DMS153 (cell line): ENCODE results near the gene CFAP77.

Experiments used
- DNase-seq: peaks from one replicate; lab custom pipeline; 2025; lab: John Stamatoyannopoulos, UW

Gene CFAP77

DNA sequence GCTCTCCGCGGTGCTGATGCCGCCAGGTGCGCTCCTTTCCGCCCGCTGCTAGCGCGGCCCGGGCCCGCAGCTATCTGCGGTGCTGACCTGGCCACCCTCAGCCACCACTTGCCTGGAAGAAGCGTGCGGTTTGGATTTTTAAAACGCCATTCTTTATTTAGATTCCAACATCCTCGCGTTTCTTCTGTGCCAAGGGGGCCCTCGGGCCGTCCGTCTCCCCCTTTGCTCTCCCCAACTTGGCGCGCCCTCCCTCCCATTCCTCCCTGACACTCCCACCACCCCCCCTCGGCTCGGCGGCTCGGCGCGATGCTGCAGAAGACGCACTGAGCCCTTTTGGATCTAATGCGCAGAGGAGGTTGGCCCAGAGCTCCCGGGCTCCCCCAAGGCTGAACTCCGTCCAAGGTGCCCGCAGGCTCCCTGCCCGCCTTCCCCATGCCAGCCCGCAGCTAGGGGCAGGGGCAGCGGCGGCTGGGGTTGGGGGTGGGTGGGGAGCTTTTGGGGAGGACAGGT, 172.3 kb downstream of the CFAP77 start, which contains the start of gene BARHL1:
Gene BARHL1 (plus strand): TSS at position 331 of the 510 bp plus-strand sequence. CDS start 192 bp downstream, outside the sequence.
- DNase-seq: no peak

DNA sequence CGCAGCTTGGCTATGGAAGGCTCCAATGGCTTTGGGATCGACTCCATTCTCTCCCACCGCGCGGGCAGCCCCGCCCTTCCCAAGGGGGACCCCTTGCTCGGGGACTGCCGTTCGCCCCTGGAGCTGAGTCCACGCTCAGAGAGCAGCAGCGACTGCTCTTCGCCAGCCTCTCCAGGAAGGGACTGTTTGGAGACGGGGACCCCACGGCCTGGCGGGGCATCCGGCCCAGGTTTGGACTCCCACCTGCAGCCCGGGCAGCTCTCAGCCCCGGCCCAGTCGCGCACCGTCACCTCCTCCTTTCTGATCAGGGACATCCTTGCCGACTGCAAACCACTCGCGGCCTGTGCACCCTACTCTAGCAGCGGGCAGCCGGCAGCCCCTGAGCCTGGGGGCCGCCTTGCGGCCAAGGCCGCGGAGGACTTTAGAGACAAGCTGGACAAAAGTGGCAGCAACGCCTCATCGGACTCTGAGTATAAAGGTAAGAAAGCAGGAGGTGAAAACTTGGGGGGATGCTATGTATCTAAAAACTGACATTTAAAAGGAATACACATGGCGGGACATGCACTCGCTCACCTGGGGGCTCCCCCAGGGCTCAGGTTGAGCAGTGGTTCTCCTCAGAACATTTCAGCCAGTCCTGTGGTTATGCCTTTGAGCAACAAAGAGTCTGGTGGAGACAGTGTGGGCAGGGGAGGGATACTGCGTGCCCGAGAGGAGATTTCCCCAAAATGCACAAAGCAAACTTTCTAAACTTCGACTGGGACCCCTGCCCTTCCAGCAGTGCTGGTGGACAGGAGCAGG, 173.0 kb downstream of the CFAP77 start:
- no peak for DNase-seq

GRCh38 chr9:132583584-132584304, 173.7 kb downstream of the CFAP77 start:
- DNase-seq: no peak

- DNase-seq: no peak
Observed at GRCh38 chr9:132584601-132585560, 174.9 kb downstream of the CFAP77 start.

DNA sequence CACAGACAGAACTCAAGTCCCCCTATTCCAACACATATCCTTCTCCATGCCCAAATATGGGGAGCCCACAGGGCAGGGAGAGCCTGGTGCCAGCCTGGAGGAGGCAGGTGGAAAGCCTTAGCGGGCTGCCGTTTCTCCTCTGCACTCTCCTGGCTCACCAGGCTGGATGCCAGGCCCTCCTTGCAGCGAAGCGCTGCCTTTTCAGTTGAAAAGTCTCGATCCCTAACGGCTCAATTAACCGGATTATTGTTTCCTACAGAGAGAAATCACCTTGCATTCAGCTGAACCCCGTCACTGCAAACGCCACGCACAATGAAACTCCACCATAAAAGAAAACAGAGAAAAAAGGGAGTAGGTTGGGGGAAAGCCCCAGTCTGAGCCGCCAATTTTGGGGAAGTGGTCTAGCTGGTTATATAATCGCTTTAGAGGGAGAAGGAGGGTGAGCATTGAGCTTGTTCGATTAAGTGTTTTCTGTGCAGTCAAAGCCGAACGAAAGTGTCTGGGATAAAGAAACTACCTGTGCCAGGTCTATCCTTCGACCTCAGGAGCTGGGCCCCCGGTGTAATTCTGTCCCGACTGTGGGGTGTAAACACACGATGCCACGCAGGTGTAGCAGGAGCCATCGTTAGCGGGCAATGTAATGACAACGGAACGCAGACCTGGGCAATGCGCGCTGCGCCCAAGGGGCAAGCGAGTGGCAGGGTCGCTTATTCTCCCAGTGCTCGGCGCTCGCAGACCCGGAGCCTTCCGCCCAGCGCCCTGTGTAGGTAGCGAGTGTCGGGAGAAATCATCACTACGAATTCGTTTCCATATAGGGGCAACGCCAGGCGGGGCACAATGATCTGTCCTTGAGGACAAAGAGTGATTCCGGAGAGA, 176.2 kb downstream of the CFAP77 start:
- no peak for DNase-seq

- no peak for DNase-seq
Observed at GRCh38 chr9:132586830-132587591, 177.0 kb downstream of the CFAP77 start.

DNA sequence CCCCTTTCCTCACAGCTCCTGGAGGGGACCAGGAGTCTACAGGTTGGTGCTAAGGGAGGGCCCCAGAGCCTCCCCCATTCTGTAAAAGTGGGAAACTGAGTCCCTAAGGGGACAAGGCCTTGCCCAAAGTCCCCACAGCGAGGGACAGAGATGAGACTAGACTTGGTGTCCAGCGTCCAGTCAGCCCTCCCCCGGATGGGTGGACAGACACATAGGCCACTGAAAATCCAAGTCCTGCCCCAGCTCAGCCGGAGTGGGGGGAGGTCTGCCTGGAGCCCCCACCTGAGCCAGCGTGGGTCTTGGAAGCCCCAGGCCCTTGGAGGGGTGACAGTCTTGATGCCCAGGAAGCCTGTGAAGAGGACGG, 177.6 kb downstream of the CFAP77 start:
- no peak for DNase-seq

DNA sequence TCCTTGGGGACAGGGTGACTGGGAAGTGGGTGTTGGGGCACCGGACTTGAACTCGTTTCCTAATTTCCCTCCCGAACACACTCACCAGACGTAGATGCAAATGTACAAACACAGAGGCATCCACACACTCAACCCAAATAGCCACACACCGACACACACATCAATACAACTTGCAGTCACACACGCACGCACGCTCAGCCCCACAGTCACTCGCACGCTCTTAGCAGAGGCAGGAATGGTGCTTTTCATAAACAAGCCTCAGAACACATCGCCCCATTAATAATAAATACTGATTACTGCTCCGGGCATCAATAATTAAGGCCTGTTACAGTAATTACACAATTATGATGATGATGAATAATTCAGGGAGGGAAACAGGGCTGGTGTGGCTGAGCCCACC, 178.1 kb downstream of the CFAP77 start:
- DNase-seq: no peak

DNA sequence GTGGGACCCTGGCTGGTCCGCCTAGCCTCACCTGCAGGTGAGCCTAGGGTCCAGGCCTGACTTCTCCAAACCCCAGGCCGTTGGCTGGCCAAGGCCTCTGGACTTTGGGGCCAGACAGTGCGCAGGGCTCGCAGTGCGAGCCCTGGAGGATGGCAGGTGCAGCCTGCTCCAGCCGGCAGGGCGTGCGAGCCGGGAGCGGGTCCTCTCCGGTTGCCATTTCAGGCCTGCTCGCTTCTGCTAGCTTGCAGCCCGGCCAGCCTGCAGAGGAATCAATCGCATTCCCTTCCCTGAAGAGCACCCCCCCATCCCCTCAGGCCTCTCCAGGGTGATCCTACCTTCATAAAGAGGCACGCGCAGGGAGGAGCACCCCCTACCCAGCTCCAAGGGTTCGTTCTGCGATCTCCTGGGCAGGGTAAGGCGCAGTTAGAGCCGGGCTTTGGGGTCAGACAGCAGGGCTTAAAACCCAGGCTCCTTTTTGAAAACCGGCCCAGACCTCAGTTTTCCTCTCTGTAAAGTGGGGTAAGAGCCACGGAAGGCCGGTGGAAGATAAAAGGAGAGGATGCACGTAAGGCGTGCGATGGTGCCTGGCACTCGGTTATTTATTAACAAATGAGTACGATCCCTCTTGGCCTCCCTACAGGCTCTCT, 178.6 kb downstream of the CFAP77 start:
- DNase-seq: no peak

GRCh38 chr9:132589148-132590036, 179.4 kb downstream of the CFAP77 start:
- no peak for DNase-seq

DNA sequence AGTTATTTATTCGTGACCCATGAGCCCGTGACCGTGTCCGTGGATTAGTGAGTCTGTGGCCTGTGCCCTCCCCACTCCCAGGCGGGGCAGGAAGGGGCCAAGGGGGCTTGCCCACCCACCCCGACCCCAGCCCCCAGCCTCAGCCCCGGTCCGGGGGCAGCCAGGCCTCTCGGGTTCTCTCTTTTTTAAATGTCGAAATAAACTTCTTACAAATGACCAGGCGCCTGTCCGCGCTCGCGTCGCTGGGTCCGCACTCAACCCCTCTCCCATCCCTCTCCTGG, 180.0 kb downstream of the CFAP77 start:
- no peak for DNase-seq

- no peak for DNase-seq
Observed at GRCh38 chr9:132590318-132591182, 180.5 kb downstream of the CFAP77 start.

- DNase-seq: no peak
Observed at GRCh38 chr9:132591244-132591643, 181.2 kb downstream of the CFAP77 start.

DNA sequence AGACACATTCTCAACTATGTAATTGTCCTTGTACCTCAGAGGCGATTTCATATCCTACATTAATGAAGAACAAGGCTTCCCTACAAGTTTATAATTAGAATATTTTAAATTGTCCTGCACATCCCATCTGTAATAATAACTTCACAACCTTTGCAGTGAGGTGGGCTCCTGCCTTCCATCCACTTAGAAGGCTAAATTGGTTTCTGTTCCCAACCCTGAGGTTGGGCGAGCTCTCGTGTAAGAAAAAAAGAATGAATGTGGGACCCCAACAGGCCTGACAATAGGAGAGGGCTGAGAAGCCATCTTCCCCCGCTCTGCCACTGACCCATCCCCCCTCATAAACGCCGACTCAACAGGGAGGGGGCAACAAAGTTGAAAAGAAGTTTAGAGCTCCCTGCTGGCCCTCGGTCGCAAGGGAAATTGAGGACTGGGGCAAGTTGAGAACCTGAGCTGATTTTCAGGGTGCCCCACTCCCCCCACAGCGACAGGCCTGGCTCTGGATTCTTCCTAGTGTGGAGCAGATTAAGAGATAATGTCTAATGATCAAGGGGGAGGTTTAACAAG, 181.8 kb downstream of the CFAP77 start:
- DNase-seq: no peak

DNA sequence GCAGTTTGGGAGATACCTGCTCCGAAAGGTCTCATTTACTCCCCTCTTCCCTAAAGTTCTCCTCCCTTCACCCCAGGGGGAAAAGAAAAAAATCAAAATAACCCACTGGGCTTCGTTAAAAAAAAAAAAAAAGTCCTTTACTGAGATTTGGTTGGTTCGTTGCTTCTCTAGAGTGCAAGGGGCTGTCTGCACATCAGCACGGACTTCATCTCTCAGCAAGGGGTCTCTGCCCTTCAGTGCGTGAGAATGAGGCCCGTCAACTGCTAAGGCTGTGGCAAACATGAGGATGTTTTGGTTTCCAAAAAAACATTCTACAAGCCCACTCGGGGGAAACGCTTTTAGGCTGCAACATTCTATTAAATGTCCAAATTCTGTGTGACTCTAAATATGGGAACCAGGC, 182.4 kb downstream of the CFAP77 start:
- DNase-seq: no peak

DNA sequence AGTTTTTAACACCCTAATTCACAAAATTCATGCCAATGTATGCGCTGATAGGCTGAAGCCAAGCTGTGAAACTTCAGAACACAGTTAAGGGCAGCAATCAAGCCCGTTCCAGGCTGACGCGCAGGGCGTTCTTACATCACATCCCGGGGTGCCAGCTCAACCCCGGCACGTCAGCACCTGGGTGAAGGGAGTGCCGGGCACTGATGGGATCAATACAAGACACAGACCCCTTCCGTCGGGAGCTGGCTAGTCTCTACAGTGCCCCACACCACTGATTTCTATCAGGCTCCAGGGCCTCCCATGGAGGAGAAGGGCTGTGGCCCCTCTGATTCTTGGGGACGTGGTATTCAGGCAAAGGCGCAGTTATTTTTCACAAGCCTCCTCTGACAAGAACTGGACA, 184.4 kb downstream of the CFAP77 start:
- no peak for DNase-seq

GRCh38 chr9:132595319-132595718, 185.3 kb downstream of the CFAP77 start:
- DNase-seq: no peak

GRCh38 chr9:132596200-132596599, 186.2 kb downstream of the CFAP77 start:
- no peak for DNase-seq
